ENCODE measurements around the gene CCR7.
A peak's percentile ranks its signal among the peaks of the same experiment; 100 is the strongest.

The CCR7 gene

DNA sequence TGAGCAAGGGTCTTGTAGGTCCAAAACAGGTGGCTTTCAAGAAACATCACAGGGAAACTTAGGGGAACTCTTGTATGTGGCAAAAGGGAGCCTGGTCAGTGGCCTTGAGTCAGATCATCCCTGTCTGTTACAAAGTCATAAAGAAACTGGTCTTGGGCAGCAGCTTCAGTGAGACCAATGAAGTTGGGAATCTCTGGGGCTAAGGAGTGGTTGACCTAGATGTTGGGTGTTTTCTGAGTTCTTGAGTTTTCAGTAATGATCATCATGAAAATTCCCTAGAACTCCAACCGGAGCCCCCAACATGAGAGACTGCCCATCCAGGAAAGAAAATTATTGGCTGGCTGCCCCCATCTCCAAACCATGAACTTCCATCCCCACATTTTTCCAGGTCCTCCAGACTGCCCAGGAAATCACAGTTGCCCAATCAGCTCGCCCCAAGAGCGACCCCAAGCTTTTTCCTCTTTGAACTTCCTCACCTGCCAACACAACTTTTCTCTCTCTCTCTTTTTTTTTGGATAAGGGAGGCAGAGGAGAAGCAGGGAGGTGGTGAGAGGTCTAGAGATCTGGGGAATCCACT lies 3.9 kb downstream of the CCR7 start:
- no peak for DNase-seq

DNA sequence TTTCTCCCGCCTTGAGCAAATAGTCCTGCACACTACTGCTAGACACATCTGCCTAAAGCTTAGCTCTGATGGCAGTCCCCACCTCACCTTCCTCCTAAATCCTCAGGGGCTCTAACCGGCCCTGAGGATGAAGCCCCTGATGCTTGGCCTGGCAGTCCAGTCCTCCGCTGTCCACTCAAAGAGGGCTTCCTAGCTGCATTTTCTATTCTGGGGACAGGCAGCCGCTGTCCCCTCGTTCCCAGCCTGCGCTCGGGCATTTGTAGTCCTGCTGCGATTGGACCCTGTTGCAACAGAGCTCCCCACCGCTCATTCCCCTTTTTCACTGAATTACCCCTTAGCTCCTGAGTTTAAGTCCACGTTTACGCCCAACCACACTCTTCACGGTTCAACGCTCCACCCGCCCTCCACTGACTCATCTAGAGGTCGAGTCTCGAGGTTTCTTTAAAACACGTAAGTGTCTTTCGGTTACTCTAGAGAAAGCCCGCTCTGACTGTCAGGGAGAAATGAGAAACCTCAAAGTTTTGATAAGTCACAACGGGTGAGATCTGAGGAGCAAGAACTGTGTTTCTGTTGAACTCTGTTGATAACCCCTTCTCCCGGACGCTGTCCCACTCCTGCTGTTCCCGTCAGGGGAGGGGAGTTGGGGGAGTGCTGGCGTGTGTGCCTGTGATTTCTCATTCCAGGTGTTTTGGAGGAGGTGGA lies 4.5 kb downstream of the CCR7 start:
- DNase-seq: no peak

DNA sequence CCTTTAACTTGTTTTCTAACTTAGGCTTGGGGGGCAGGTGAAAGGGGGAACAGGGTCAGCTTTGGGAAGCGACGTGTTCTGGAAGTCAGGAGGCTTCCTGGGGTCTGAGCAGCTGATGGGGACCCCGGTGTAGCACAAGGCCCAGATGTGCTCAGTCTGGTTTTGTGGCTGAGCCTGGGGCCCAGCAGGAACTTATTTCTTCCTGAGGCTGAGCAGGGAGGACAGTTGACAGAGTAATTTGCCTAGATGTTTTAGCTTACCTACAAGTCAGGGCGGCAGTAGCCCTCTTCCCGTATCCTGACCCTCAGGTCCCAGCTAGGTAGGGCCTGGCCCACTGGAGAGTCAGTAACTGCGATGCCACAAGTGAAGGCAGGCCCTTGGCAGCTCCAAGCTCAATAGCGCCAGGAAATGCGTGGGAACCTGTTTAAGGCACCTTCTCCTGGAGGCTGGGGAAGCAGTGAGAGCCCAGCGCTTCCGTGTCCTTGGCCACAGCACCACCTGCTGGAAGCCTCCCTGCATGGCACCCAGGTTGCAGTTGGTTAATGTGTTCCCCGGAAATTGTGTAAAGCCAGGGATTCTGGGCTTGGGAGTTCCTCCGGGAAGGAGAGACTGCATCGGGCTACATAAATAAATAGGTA lies 5.2 kb downstream of the CCR7 start:
- peak; percentile 71 to 81 for DNase-seq

DNA sequence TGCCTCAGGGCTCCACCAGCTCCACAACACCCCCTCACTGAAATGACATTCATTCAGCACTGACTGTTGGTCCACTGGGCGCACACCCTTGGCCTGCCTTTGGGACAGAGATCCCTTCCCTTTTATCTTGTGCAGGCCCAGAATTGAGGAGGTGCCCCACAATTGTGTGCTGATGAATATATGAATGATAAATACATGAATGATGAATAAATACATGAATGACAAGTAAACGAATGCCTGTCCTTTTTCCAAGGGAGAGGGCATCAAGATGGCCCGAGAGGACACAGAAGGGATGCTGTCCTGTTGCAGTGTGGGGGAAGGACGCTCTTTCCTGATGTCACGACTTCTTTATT lies 5.7 kb downstream of the CCR7 start:
- DNase-seq: no peak

GRCh38 chr17:40558890-40559563 lies 6.2 kb downstream of the CCR7 start:
- DNase-seq: no peak

DNA sequence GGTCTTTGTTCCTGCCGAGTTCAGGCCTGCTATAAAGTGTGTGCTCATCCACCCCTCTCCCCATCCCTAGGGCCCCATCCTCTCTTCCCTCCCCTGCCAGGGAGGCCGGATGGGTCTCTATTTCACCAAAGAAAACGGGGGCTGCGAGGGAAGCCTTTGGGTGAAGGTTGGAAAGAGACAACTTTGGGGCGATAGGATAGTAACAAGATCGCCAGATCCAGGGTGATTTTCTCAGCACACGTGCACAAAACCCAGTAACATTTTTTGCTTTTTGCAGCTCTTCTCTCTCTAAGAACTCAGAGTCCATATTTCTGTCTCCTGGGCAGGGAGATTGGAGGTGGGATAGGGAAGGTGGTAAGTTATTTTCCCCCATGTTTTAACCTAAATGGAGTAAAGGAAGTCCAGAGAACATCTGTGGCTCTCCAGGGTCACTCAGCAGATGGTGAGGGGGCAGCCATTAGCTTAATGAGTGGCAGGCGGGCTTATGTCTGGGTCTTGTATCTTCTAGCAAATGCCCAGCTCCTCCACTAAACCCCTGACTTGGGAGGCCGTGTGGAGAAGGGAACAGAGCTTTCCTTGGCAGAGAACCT lies 6.9 kb downstream of the CCR7 start:
- no peak for DNase-seq

GRCh38 chr17:40557531-40558299 lies 7.6 kb downstream of the CCR7 start:
- DNase-seq: no peak

- no peak for DNase-seq
Measured at GRCh38 chr17:40556884-40557414, 8.3 kb downstream of the CCR7 start.

DNA sequence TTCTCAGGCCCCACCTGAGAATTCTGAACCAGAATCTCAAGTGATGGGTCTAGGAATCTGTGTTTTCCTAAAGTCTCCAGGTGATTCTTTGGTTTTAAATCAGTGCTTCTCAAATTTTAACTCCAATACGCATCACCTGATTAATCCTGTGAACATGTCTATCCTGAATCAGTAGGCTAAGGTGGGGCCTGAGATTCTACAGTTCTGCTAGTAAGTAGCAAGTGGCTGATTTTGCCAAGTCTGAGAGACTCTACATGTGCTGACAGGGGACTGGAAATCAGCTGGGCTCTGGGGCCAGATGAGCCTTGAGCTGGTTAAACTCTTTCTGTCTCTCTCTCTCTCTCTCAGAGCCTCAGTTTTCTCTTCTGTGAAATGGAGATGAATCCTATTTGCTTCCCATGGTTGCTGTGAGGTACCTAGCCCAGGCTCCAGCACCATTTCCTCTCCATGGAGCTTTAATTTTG lies 9.0 kb downstream of the CCR7 start:
- DNase-seq: no peak

DNA sequence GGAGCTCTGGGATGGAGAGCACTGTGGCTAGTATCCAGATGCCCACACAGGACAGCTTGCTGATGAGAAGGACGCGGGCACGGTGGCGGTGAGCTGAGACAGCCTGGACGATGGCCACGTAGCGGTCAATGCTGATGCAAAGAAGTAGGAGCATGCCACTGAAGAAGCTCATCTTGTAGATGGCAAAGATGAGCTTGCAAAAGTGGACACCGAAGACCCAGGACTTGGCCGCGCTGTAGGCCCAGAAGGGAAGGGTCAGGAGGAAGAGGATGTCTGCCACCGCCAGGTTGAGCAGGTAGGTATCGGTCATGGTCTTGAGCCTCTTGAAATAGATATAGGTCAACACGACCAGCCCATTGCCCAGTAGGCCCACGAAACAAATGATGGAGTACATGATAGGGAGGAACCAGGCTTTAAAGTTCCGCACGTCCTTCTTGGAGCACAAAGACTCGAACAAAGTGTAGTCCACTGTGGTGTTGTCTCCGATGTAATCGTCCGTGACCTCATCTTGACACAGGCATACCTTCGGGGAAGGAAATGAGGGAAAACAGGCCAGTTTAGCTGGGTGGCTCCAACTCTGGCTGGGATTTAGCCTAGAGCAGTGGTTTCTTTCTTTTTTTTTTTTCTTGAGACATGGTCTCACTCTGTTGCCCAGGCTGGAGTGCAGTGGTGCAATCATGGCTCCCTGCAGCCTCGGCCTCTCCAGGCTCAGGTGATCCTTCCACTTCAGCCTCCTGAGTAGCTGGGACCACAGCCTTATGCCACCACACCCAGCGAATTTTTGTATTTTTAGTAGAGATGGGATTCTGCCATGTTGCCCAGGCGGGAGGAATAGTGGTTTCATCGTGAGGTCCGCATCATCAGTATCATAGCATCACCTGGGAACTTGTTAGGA lies 9.7 kb downstream of the CCR7 start:
- no peak for DNase-seq

DNA sequence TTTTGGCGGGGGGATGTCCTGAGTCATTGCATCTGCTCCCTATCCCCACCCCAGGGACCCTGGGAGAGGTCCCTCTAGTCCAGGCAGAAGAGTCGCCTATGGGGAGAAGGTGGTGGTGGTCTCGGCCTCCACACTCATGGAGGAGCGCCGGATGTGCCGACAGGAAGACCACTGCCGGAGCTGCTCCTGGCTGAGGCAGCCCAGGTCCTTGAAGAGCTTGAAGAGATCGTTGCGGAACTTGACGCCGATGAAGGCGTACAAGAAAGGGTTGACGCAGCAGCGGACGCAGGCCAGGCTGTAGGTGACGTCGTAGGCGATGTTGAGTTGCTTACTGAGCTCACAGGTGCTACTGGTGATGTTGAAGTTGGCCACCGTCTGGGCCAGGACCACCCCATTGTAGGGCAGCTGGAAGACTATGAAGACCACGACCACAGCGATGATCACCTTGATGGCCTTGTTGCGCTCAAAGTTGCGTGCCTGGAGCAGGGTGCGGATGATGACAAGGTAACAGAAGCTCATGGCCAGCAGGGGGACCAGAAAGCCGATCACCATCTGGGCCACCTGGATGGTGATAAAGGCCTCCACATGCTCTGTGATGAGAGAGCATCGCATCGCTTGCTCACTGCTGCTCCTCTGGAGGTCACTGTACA lies 10.5 kb downstream of the CCR7 start:
- no peak for DNase-seq

DNA sequence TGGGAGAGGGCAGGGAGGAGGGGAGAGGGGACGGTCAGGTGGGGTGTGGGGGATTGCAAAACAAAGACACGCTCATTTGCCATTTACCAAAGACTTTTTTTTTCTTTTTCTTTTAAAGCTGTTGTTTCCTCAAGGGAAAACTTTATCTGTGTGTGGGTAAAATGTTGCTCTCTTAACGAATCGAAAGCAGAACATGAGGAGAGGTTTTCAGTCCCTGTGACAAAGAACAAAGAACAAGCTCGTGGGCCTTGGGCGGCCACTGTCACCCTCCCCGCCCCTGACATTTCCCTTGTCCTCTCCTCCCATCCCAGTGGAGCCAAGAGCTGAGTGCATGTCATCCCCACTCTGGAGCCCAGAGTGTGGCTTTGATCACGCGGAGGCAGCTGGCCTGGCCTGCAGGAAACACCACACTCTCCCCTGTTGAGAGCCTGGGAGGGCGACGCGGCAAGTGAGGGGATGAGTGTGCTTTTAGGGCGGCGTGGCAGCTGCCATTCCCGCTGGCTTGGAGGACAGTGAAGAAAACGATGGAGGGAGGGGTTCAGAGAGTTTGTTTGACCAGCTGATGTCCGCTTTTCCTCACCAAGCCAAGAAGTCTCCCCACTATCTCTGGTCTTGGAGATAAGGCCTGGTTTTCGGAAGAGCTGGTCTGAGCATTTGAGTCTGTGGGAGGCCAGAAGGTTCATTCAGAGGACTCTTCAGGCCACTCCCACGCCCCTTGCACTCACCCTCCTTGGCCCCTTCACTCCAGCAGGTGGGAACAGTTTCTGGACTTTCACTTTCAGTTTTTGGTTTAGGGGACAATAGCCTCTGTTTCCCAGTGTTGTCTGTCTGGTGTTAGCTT lies 11.4 kb downstream of the CCR7 start:
- DNase-seq: no peak

- no peak for DNase-seq
Measured at GRCh38 chr17:40552806-40553693, 12.2 kb downstream of the CCR7 start.

DNA sequence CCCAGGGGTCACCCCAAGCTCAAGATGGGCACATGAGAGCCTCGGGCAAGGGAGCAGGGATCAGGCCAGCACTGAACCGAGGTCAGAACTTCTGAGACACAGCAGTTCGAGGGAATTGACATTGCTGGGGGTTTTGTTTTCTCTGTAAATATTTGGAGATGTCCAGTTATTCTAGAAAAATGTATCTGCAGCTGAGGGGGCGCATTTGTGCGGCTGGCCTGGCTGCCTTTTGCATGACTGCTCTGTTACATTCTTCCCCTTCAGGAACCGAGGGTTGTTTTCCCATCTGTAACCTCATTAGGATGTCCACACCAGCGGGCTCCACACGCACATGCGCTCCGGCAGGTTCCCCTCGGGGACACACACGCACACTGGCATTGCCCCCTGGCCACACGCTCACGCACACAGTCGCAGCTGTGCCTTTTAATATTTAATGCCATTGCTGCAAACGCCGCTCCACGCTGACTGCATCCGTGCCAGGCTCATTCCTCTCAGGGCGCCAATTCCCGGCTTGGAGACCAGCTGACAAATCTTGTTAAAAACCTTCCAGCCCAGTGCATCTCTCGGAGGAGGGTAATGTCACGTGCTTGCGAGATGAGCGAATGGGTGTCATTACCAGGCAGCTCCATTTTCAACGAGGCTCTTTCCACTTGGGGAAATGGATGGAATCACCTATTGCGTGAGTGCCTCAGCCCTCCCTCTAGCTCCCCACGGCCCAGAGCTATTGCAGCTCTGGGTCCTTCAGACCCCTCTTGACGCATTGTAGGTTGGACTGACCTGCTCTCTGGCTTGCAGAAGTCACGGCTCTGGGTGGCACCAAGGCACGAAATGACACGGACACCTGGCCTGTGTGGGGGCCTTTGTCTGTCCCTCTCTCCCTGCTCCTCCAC lies 13.1 kb downstream of the CCR7 start:
- DNase-seq: no peak

DNA sequence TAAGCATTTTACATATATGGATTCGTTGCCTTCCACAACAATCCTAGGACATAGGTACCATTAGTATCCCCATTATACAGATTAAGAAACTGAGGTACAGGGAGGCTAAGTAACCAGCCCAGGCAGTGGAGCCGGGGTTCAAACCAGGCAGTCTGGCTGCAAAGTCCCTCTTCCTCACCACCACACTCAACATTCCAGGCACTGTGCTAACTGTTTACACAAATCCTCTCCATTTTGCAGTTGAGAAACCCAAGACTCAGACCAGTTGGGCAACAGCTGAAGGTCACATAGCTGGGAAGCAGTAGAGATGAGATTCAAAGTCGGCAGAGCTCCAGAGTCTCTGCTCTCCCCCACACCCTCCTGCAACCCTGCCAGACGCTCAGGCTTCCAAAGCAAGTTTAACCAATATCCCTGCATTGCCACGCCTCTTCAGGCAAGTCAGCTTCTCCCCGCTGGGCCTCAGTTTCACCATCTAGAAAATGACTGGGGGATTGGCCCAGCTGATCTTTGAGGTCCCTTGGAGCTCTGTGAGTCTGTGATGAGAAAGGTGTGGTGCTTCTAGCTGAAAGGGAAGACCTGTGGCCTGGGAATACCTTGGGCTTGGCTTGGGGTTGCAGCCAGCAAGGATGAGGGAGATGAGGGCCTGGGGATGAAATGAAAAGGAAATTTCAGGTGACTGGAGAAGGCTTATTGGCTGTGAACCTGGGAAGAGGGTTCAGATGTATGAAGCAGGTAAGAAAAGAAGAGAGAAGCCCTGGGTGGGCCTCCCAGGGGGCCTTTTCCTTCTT lies 14.0 kb downstream of the CCR7 start:
- no peak for DNase-seq

- no peak for DNase-seq
Measured at GRCh38 chr17:40550608-40551007, 14.7 kb downstream of the CCR7 start.
